Adrenal gland (tissue), 12 donors: Measurements from ENCODE around the gene YOD1. TPM values are rescaled to one million over a fixed set of nuclear protein-coding genes. Genes with fewer than 3 reads are reported as not detected.
"Not testable (repeated sequence)": the region's sequence is repeated elsewhere in the genome, so short reads cannot be mapped to it uniquely, and the experiment has no call there.

ENCODE experiments used
- DNase-seq, 7 donors: peaks; one replicate each; pipeline ENCODE4 v3.0.0-alpha.2; 2019 to 2020
- H3K27ac ChIP-seq, 5 donors: fragments of 200-600 bp; sonication (generic) in 4 of 5; 1 replicate in 3 of 5; 2 replicates in 2 of 5; pipeline versions ENCODE4 v1.5.1 to v1.8.0; 2016 to 2020; ENCODE audit warnings: mild to moderate bottlenecking in 1 of 5
- H3K27me3 ChIP-seq: fragments of 200-600 bp; 2 replicates; pipeline ENCODE4 v1.8.0; 2021
- H3K36me3 ChIP-seq, 2 donors: fragments of 200-600 bp; replicated peaks in 1 of 2; 1 replicate in 1 of 2; 2 replicates in 1 of 2; pipeline versions ENCODE4 v1.5.1 to v1.8.0; 2018 to 2022
- H3K4me1 ChIP-seq, 2 donors: fragments of 200-600 bp; replicated peaks in 1 of 2; 1 replicate in 1 of 2; 2 replicates in 1 of 2; pipeline versions ENCODE4 v1.5.1 to v1.8.0; 2018 to 2021
- H3K4me3 ChIP-seq, 4 donors: fragments of 200-600 bp; sonication (generic) in 3 of 4; one replicate each; pipeline ENCODE4 v1.5.1; 2016 to 2018
- H3K9me3 ChIP-seq, 3 donors: fragments of 200-600 bp; sonication (generic) in 1 of 3; replicated peaks in 1 of 3; 1 replicate in 2 of 3; 2 replicates in 1 of 3; pipeline versions ENCODE4 v1.5.1 to v1.8.0; 2016 to 2021
- POLR2A ChIP-seq, 2 donors: fragments of 450-650 bp; IDR thresholded peaks; one replicate each; pipeline ENCODE4 v1.6.1; 2017; ENCODE audit warnings: antibody characterized with exemption in 2 of 2, mild to moderate bottlenecking in 2 of 2, moderate library complexity in 1 of 2
- WGBS, 4 donors: extraction: QIAGEN DNeasy Blood & Tissue Kit in 2 of 4; methylation state at CpG; one replicate each; pipeline versions ENCODE4 v1.1.5 to v1.1.7; 2013 to 2017; 5-methylcytosine and 5-hydroxymethylcytosine counted together
- intact Hi-C, 2 donors: fragments of 100-400 bp; cut with DNase I; formaldehyde crosslinking; loops; one replicate each; pipeline versions ENCODE4 v1.14.1 to v1.15.0; 2022 to 2023
- polyA plus RNA-seq, 3 donors: library from polyadenylated mRNA; stranded (reverse); fragments of 200-250 nt in 2 of 3; fragments of 350-450 nt in 1 of 3; fragmentation: Illumina TruSeq in 1 of 3; extraction: RNeasy Lipid Tissue Mini Kit (QIAGEN cat#74804) in 1 of 3; gene quantifications; one replicate each; pipeline ENCODE4 v1.2.3, GENCODE V29; 2013 to 2014
- total RNA-seq, 9 donors: library from RNA; depleted of rRNA in 4 of 9; stranded (reverse); fragments of >200 nt in 4 of 9; fragments of 120-200 nt in 1 of 9; fragmentation: NEBNext Ultra II Directional in 1 of 9; extraction: Animal tissue kit (Norgen Biotek cat#: 25700) in 1 of 9; gene quantifications; one replicate each; pipeline versions ENCODE4 v1.1.0 to v1.2.4, GENCODE V29; 2013 to 2023
- TF ChIP-seq, protein P1 (sequence below), 6 experiments: fragments of 450-650 bp in 4 of 6; fragments of 200-600 bp in 2 of 6; sonication (generic) in 1 of 6; IDR thresholded peaks; 1 replicate in 5 of 6; 2 replicates in 1 of 6; pipeline versions ENCODE4 v1.5.1 to v1.8.0; 2016 to 2021; ENCODE audit warnings: antibody characterized with exemption in 6 of 6, mild to moderate bottlenecking in 2 of 6, moderate library complexity in 1 of 6
- donor health status: healthy with polysubstance abuse.
- donor health status: Bipolar disorder and iron deficiency.
- donor health status: DM: yes; HTN: yes; CAD: no.
- donor health status: DM: no; HTN: no; CAD: no.
- donor health status: DM: no; HTN: no; CAD: no.
- donor health status: DM: yes; HTN: yes; CAD: no.

The YOD1 gene
- total and polyA plus RNA-seq, 12 donors: 2.5 to 22.1 (median 8.6) TPM

DNA sequence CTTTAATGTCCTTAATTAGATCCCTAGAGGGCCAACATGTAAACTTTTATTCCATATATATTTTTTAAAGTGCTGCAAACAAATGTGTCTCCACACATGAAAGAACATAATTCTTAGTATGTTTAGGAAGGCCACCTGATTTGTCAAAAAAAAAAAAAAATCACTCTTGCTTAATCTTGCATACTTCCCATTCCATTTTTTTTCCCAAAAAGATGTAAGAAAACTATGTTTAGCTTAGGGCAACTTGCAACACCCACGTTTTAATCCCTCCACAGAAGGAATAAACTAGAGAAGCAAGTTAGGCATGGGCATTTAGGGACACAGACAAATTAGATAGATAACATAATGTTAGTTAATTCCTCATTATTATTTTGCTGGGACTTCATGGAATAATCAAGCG is 5.6 kb downstream of the YOD1 start:
- DNase-seq: no peak
- peaks cover 0 to 10% of the 10 kb centered on the region in 2 donors for H3K36me3 ChIP-seq
- WGBS, 4 donors: 78 to 84% (median 81%) methylated on average over 2 of the region's 2 CpGs

DNA sequence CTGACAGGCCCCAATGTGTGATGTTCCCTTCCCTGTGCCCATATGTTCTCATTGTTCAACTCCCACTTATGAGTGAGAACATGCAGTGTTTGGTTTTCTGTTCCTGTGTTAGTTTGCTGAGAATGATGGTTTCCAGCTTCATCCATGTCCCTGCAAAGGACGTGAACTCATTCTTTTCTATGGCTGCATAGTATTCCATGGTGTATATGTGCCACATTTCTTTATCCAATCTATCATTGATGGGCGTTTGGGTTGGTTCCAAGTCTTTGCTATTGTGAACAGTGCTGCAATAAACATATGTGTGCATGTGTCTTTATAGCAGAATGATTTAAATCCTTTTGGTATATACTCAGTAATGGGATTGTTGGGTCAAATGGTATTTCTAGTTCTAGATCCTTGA is 9.6 kb downstream of the YOD1 start:
- H3K4me3 ChIP-seq, H3K36me3 ChIP-seq, H3K9me3 ChIP-seq, DNase-seq, intact Hi-C loops, H3K27me3 ChIP-seq, H3K27ac ChIP-seq: not testable (repeated sequence)
- H3K4me1 ChIP-seq: peaks cover 6 to 31% of the 10 kb centered on the region in 2 donors
- 89 to 95% (median 93%) methylated on average over 2 of the region's 2 CpGs for WGBS, 4 donors

More for the DNA sequence above, 5.6 kb downstream of the YOD1 start:
- H3K9me3 ChIP-seq: no peaks in the 10 kb centered on the region
- no peaks in the 10 kb centered on the region for H3K27me3 ChIP-seq
- intact Hi-C loops: no loop called here
- H3K4me1 ChIP-seq: peaks cover 7 to 55% of the 10 kb centered on the region in 2 donors
- no peak overlapping the region for H3K4me3 ChIP-seq
- TF ChIP-seq POLR2A (IDR thresholded peaks at IDR 0.05): no peak
- TF ChIP-seq, protein P1, sequence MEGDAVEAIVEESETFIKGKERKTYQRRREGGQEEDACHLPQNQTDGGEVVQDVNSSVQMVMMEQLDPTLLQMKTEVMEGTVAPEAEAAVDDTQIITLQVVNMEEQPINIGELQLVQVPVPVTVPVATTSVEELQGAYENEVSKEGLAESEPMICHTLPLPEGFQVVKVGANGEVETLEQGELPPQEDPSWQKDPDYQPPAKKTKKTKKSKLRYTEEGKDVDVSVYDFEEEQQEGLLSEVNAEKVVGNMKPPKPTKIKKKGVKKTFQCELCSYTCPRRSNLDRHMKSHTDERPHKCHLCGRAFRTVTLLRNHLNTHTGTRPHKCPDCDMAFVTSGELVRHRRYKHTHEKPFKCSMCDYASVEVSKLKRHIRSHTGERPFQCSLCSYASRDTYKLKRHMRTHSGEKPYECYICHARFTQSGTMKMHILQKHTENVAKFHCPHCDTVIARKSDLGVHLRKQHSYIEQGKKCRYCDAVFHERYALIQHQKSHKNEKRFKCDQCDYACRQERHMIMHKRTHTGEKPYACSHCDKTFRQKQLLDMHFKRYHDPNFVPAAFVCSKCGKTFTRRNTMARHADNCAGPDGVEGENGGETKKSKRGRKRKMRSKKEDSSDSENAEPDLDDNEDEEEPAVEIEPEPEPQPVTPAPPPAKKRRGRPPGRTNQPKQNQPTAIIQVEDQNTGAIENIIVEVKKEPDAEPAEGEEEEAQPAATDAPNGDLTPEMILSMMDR (IDR thresholded peaks at IDR 0.05): no peak
- H3K27ac ChIP-seq: no peak overlapping the region

DNA sequence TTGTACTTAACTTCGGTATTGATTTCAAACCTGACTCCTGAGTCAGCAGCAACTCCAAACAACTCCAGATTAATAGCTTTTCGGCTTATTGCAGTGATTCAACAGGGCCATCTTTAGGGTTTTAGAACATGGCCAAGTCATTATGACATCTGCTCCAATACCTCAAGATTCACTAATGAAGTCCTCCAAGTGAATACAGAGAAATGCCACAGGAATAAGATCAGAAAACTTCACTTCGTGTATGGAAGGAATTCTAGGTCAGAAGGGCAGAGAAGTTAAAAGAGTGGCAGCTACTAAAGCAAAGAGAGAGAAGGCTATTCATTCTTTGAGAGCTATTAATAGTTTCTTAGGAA is 10.9 kb downstream of the YOD1 start:
- Histone ChIP-seq H3K9me3 (no peaks in the 10 kb centered on the region), H3K27ac (peak overlapping the region in 1 of 5 donors; percentile 46), H3K4me1 (peaks cover 6 to 19% of the 10 kb centered on the region in 2 donors), H3K4me3 (no peak overlapping the region), H3K27me3 (no peaks in the 10 kb centered on the region), H3K36me3 (no peaks in the 10 kb centered on the region)
- 32 to 47% (median 38%) methylated on average over 3 of the region's 3 CpGs for WGBS, 4 donors
- intact Hi-C loops: no loop called here
- TF ChIP-seq POLR2A (IDR thresholded peaks at IDR 0.05): no peak
- TF ChIP-seq, protein P1 (IDR thresholded peaks at IDR 0.05): no peak
- no peak for DNase-seq

DNA sequence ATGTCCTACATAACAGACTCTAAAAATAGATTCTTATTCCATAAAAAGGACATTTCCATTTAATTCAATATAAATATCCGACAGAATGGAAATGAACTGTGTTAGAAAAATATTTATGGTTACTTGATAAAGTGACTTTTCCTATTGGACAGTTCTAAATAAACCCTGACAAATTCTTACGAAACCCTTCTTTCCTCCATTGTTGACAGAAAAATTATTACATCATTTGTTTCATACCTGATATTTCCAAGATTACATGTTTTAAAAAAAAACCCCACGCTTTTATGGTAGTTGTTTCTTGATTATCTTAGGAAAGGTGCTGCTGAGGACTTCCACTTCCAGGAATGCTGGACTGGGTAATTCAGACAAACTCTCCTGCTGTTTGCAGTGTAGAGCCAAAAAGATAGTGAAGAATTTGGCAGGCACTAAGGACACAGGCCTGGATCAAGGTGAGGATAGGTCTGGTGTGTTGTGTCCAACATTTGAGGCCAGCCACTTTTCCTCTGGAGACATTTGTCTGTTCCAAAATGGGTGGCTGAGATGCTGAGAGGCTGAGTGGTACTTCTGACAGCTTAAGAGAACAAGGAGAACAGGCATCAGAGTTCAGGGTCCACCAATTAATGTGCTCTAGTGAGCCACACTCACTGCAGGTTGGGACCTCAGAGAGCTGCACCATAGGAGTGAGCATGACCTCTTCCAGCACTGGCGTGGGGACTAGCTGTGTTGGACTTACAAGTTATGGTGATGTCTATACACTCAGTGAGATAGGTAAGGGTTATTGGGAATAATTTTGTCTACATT is 11.4 kb downstream of the YOD1 start:
- no peak for TF ChIP-seq POLR2A (IDR thresholded peaks at IDR 0.05)
- TF ChIP-seq, protein P1 (IDR thresholded peaks at IDR 0.05): no peak
- peak overlapping the region in 1 of 5 donors; percentile 46 for H3K27ac ChIP-seq
- intact Hi-C loops: no loop called here
- 59 to 73% (median 69%) methylated on average over 4 of the region's 4 CpGs for WGBS, 4 donors
- H3K9me3 ChIP-seq: no peaks in the 10 kb centered on the region
- no peaks in the 10 kb centered on the region for H3K27me3 ChIP-seq
- no peaks in the 10 kb centered on the region for H3K36me3 ChIP-seq
- DNase-seq: no peak
- no peak overlapping the region for H3K4me3 ChIP-seq
- peaks cover 6 to 13% of the 10 kb centered on the region in 2 donors for H3K4me1 ChIP-seq

DNA sequence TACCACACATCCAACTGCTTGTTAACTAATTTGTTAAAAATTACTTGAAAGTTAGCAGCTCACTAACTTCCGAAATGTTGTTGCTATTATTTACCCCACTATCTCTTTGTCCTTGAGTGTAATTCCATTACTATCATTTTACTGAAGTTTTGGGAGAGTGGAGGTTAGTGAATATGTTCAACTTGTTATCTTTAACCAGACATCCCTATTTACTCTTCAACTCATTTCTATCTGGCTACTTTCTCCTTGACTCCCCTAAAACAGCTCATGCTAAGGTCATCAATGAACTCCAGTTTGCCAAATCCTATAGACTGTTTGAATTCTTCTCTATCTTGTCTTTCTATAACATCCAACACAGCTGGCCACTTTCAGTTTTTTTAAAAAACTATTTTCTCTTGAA is 14.1 kb downstream of the YOD1 start:
- H3K4me1 ChIP-seq: peaks cover 13 to 20% of the 10 kb centered on the region in 2 donors
- no peaks in the 10 kb centered on the region for H3K9me3 ChIP-seq
- WGBS, 4 donors: 41 to 63% (median 49%) methylated on average over 1 of the region's 1 CpG
- TF ChIP-seq POLR2A (IDR thresholded peaks at IDR 0.05): no peak
- TF ChIP-seq, protein P1 (IDR thresholded peaks at IDR 0.05): no peak
- no peaks in the 10 kb centered on the region for H3K36me3 ChIP-seq
- H3K27me3 ChIP-seq: no peaks in the 10 kb centered on the region
- intact Hi-C loops: no loop called here
- no peak overlapping the region for H3K4me3 ChIP-seq
- H3K27ac ChIP-seq: no peak overlapping the region
- no peak for DNase-seq
